ENCODE data around the gene NCOR1.
"Not testable (repeated sequence)": the region's sequence is repeated elsewhere in the genome, so short reads cannot be mapped to it uniquely, and the experiment has no call there.

The NCOR1 gene

GRCh38 chr17:16171613-16172012 is 43.7 kb downstream of the NCOR1 start:
- Mint-ChIP-seq H3K4me3 (no peak overlapping the region), H3K9me3 (no peaks in the 10 kb centered on the region), H3K27ac (peak overlapping the region; percentile 64), H3K27me3 (ENCODE audit: low read depth, poor library complexity) (no peaks in the 10 kb centered on the region), H3K4me1 (no peaks in the 10 kb centered on the region), H3K36me3 (ENCODE audit: low read depth) (peaks cover 72% of the 10 kb centered on the region)
- TF ChIP-seq, protein P1, sequence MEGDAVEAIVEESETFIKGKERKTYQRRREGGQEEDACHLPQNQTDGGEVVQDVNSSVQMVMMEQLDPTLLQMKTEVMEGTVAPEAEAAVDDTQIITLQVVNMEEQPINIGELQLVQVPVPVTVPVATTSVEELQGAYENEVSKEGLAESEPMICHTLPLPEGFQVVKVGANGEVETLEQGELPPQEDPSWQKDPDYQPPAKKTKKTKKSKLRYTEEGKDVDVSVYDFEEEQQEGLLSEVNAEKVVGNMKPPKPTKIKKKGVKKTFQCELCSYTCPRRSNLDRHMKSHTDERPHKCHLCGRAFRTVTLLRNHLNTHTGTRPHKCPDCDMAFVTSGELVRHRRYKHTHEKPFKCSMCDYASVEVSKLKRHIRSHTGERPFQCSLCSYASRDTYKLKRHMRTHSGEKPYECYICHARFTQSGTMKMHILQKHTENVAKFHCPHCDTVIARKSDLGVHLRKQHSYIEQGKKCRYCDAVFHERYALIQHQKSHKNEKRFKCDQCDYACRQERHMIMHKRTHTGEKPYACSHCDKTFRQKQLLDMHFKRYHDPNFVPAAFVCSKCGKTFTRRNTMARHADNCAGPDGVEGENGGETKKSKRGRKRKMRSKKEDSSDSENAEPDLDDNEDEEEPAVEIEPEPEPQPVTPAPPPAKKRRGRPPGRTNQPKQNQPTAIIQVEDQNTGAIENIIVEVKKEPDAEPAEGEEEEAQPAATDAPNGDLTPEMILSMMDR (IDR thresholded peaks at IDR 0.05), result no peak
- no peak for DNase-seq

- not testable (repeated sequence) for DNase-seq; H3K4me3 Mint-ChIP-seq; H3K27ac Mint-ChIP-seq; H3K9me3 Mint-ChIP-seq; H3K27me3 Mint-ChIP-seq (ENCODE audit: low read depth, poor library complexity); H3K4me1 Mint-ChIP-seq
- H3K36me3 Mint-ChIP-seq (ENCODE audit: low read depth), result peaks cover 64% of the 10 kb centered on the region
Observed at GRCh38 chr17:16166766-16167165, 48.6 kb downstream of the NCOR1 start.

GRCh38 chr17:16158714-16159113 is 56.6 kb downstream of the NCOR1 start:
- H3K27me3 Mint-ChIP-seq (ENCODE audit: low read depth, poor library complexity), result no peaks in the 10 kb centered on the region
- no peaks in the 10 kb centered on the region for H3K9me3 Mint-ChIP-seq
- H3K4me3 Mint-ChIP-seq, result no peak overlapping the region
- peaks cover 63% of the 10 kb centered on the region for H3K36me3 Mint-ChIP-seq (ENCODE audit: low read depth)
- no peaks in the 10 kb centered on the region for H3K4me1 Mint-ChIP-seq
- H3K27ac Mint-ChIP-seq, result no peak overlapping the region
- no peak for DNase-seq
- TF ChIP-seq, protein P1 (IDR thresholded peaks at IDR 0.05), result no peak

GRCh38 chr17:16155536-16155935 is 59.8 kb downstream of the NCOR1 start:
- TF ChIP-seq, protein P1 (IDR thresholded peaks at IDR 0.05), result no peak
- H3K9me3 Mint-ChIP-seq, result peaks cover 6% of the 10 kb centered on the region
- no peak overlapping the region for H3K4me3 Mint-ChIP-seq
- DNase-seq, result no peak
- H3K27me3 Mint-ChIP-seq (ENCODE audit: low read depth, poor library complexity), result no peaks in the 10 kb centered on the region
- H3K4me1 Mint-ChIP-seq, result no peaks in the 10 kb centered on the region
- peak overlapping the region; percentile 62 for H3K27ac Mint-ChIP-seq
- peaks cover 71% of the 10 kb centered on the region for H3K36me3 Mint-ChIP-seq (ENCODE audit: low read depth)

GRCh38 chr17:16152326-16152725 is 63.0 kb downstream of the NCOR1 start:
- H3K9me3 Mint-ChIP-seq; H3K4me1 Mint-ChIP-seq; DNase-seq; H3K27me3 Mint-ChIP-seq (ENCODE audit: low read depth, poor library complexity); H3K4me3 Mint-ChIP-seq; H3K27ac Mint-ChIP-seq: not testable (repeated sequence)
- peaks cover 91% of the 10 kb centered on the region for H3K36me3 Mint-ChIP-seq (ENCODE audit: low read depth)

DNA sequence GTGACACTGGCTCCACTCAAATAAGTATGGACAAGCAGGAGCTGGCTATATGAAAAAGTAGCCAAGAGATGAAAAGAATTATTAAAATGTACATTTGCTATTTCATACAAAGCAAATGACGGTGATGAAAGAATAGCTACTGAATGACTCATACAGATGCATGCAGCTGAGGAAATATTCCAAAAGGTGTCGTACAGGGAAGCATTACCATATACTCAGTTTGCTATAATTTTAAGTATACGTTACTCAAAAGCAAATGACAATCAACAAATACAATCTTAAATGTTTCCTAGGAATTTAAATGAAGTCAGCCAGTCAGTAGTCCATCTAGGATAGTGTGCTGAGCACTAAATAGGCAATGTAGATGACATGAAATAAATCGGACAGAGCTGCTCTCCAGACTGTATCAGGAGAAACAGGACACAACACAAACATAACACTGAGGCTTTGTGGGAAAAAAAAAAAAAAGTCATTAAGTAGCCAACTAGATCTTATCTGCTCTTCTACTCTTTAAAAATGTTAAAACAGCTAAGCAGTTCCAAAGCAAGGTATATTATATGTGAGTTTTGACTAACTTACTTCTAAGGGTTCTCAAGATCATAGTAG is 65.0 kb downstream of the NCOR1 start:
- Mint-ChIP-seq H3K9me3 (peaks cover 6% of the 10 kb centered on the region), H3K4me1 (no peaks in the 10 kb centered on the region), H3K27ac (no peak overlapping the region), H3K36me3 (ENCODE audit: low read depth) (peaks cover 92% of the 10 kb centered on the region), H3K4me3 (no peak overlapping the region), H3K27me3 (ENCODE audit: low read depth, poor library complexity) (no peaks in the 10 kb centered on the region)
- no peak for DNase-seq
- TF ChIP-seq, protein P1 (IDR thresholded peaks at IDR 0.05), result no peak

DNA sequence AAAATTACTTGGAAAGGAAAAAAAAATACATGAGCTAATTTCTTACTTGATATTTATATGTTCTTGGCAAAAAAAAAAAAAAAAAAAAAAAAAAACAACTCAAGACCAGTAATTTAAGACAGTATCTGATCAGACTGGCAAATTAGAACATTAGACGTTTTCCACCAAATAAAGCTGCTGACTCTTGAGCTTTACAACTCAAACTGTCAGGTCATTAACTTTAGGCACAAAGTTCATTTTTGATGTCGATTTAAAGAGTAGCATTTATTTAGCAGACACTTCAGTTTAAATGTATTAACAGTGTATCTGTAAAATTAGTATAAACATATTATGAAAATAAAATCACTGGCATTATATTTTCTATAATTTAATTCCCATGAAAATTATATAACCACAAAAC is 66.7 kb downstream of the NCOR1 start:
- H3K4me1 Mint-ChIP-seq, result no peaks in the 10 kb centered on the region
- no peak overlapping the region for H3K27ac Mint-ChIP-seq
- no peak overlapping the region for H3K4me3 Mint-ChIP-seq
- no peak for DNase-seq
- H3K9me3 Mint-ChIP-seq, result peaks cover 6% of the 10 kb centered on the region
- no peaks in the 10 kb centered on the region for H3K27me3 Mint-ChIP-seq (ENCODE audit: low read depth, poor library complexity)
- TF ChIP-seq, protein P1 (IDR thresholded peaks at IDR 0.05), result no peak
- H3K36me3 Mint-ChIP-seq (ENCODE audit: low read depth), result peaks cover 87% of the 10 kb centered on the region

GRCh38 chr17:16145319-16145890 is 69.9 kb downstream of the NCOR1 start:
- not testable (repeated sequence) for H3K27me3 Mint-ChIP-seq (ENCODE audit: low read depth, poor library complexity); H3K4me1 Mint-ChIP-seq; H3K4me3 Mint-ChIP-seq; H3K27ac Mint-ChIP-seq; DNase-seq; H3K9me3 Mint-ChIP-seq
- H3K36me3 Mint-ChIP-seq (ENCODE audit: low read depth), result peaks cover 73% of the 10 kb centered on the region
